ENCODE measurements around the gene NACC2.
"Not testable (repeated sequence)": the region's sequence is repeated elsewhere in the genome, so short reads cannot be mapped to it uniquely, and the experiment has no call there.

Gene NACC2

DNA sequence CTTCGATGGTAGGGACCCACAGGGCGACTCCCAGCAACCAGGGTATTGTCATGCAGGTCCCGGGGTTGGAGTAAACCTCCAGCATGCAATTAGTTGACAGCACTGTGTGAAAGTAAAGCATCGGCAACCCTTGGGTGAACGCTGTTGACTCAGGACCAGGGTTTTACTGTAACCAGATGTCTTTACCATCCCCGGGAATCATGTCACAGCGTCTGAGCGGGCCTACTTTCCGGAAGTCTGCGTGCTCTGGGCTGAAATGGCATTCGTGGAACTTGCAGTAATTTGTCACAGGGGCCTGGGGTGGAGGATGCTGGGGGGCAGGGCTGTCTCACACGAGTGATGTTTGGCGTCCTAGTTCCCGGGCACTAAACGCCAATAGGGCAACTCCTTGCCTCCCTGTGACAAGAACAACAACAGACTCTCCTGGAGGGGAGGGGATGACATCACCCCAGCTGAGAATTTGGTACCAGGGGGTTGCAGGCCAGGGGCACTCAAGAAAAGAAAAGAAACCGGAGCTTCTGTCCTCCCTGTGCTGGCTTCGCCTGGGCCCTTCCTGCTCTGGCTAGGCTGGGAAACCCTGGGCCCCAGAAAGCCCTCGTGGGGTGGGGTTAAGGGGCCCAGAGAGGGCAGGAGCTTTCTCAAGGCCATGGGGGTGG is 123.8 kb downstream of the NACC2 start:
- no peak for DNase-seq

DNA sequence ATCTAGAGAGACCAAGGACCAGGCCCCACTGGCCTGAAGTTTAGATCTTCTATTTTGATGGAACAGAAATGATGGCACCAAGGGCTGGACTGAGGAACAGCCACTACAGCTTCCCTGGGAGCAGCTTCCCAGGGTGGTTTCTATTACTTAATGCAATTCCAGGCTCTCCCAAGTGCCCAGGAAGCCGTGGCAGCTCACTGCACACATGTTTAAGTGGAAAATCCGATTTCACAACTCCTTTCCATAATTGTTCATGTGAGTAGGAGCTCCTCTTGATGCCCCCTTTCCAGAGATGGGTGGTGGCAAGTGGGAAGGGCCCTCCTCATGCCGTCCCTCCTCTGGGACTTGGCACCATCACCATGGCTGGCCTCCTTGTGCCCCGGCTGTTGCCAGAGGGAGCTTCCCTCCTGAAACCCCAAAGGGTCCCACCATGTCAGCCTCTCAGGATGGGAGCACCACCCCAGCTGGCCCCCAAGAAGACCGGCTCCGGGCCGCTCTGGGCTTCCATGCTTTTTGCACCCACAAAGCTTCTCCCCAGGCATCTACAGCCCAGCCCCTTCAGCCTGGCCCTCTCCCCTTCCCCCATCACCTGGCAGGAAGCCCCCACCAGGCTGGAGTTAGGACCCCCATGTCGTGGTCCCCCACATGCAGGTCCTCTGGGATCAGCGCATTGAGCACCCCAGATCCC is 124.8 kb downstream of the NACC2 start:
- DNase-seq: no peak

DNA sequence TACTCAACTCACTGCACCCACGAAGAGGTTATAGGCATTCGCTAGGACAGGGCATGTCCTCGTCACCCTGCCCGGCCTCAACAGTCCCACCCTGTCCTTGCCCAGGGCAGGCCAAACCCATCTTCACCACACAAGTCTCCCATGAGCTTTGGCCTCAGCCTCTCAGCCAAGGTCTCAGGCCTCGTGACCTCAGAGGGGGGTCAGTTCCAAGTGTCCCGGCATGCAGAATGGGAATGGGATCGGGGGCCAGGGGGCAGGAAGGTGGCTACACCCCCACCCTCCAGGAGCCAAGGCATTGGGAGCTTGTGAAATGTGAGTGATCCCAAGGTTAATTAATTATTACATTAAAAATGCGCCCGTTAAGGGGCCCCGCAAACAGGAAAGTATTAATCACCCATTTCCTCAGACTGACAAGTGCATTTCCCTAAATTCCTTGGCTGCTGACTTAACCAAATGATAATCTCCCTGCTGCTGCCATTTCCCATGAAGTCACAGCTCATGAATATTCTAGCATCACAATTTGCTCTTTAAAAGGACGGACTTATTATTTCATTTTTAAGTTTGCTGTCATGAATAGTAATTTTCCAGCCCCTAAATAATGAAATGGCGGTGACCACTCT is 125.9 kb downstream of the NACC2 start:
- DNase-seq: no peak

DNA sequence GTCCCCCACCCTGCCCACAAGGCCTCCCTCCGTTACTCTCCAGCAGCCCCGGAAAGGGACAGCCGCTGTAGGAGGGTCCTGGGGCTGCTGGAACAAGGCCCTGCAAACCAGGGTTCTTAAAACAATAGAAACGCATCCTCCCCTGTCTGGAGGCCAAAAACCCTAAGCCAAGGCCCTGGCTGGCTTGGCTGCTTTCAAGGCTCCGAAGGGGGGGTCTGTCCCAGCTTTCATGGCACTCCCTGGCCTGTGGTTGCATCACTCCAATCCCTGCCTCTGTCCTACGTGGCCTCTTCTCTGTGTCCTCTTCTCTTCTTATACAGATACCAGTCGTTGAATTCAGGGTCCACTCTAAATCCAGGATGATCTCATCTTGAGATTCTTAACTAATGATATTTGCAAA is 126.5 kb downstream of the NACC2 start:
- no peak for DNase-seq

DNA sequence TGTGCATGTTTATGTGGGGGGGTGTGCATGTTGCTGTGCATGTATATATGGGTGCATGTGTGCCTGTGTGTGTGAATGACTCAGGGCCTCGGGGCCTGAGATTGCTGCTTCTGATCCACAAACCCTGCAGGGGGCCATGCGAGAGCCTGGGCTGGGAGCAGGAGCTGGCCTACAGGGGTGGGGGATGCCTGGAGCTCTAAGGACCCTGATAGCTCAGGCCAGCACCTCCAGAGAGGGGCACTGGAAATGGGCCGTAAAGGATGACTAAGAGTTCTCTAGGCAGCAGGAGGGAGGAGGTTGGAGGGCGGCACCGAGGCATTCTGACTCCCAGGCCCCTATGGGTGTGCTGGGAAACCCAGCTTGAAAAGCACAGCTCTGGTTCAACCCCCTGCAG is 127.0 kb downstream of the NACC2 start:
- DNase-seq: no peak

DNA sequence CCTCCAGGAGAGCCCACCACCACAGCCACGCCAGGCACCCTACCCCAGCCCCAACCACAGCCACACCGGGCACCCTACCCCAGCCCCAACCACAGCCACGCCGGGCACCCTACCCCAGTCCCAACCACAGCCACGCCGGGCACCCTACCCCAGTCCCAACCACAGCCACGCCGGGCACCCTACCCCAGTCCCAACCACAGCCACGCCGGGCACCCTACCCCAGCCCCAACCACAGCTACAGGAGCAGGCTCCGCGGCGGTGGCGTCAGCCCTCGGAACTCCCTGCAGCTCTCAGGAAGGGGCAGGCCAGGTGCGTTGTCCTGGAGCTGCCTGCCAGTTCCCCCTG is 128.2 kb downstream of the NACC2 start:
- DNase-seq: not testable (repeated sequence)

DNA sequence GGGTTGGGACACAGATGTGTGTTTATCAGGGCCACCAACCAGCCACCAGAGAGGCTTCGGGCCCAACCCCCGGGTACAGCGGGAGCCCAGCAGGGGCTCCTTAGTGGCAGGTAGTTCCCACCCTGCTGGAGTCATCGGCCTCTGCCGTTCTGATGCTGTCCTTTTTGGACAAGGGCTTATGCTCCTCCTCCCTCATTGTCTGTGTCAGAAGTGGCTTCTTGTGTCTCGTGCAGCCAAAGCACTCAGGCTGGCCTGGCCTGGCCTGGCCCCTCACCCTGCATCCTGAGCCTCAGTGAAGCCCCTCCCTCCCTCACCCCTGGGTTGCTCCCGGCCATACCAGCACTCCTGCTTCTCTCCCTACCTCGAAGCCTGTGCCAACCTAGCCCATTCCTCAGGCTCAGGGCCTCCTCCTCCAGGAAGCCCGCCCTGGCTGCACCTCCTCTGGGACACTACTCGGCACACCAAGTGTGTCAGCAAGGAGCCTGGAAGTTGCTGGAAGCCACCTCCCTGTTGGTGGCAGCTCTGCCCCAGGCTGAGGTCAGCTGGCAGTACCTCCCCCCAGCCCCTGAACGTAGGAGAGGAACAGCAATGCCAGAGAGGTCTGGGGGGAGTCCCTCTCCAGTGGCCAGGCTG is 129.8 kb downstream of the NACC2 start:
- no peak for DNase-seq

DNA sequence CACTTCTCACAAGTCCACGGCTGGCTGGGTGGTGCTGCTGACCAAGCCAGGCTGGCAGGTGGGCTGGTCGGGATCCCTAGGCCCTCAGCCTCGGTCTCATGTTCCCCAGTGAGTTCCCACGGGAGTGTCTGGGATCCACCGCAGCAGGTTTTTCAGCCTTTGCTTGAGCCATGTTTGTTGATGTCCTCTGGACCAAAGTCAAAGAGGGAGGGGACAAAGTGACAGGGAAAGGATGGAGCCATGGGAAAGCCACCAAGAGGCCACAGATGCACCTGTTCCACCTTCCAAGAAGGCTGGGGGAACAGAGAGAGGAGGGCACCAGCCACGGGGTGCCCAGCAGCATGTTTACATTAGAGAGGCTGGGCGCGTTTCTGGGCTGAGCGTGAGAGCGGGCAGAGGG is 131.2 kb downstream of the NACC2 start:
- DNase-seq: no peak

DNA sequence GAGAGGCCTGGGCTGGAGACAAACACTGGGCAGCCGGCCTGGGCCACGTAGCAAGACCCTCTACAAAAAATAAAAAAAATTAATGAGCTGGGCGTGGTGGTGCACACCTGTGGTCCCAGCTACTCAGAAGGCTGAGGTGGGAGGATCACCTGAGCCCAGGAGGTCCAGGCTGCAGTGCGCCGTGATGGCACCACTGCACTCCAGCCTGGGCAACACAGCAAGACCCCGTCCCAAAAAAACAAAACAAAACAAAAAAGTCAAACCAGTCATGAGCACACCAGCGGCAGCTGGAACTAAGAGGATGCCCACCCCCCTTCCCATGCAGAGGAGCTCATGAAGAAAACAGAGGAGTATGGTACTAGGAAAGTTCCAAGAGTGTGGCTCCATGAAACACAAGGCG is 131.8 kb downstream of the NACC2 start:
- no peak for DNase-seq

DNA sequence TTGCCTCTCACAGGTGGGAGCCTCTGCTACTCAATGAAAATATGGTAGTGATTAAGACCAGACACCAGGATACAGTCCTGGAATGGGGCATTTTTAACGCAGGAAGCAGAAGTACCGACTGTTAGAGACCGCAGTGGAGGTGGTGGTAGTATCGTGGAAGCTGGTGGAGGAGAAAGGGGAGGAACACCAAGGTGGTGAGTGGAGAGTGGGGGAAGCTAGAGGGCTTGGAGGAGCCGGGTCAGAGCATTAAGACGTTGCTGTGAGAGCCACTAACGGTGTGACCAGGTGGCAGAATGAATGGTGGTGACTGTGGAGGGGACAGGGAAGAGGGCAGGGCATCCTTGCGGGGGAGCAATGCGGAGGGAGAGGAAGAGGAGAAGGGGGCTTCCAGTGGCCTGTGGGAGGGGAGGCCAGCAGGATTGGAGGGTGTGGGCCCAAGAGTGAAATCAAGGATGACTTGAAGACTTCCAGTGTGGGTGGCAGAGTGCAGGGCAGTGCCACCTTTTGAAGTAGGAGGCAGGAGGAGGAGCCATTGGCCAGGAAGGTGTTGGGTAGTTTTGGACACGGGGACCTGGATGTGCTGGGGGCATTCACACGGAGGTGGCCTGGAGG is 132.3 kb downstream of the NACC2 start:
- no peak for DNase-seq

DNA sequence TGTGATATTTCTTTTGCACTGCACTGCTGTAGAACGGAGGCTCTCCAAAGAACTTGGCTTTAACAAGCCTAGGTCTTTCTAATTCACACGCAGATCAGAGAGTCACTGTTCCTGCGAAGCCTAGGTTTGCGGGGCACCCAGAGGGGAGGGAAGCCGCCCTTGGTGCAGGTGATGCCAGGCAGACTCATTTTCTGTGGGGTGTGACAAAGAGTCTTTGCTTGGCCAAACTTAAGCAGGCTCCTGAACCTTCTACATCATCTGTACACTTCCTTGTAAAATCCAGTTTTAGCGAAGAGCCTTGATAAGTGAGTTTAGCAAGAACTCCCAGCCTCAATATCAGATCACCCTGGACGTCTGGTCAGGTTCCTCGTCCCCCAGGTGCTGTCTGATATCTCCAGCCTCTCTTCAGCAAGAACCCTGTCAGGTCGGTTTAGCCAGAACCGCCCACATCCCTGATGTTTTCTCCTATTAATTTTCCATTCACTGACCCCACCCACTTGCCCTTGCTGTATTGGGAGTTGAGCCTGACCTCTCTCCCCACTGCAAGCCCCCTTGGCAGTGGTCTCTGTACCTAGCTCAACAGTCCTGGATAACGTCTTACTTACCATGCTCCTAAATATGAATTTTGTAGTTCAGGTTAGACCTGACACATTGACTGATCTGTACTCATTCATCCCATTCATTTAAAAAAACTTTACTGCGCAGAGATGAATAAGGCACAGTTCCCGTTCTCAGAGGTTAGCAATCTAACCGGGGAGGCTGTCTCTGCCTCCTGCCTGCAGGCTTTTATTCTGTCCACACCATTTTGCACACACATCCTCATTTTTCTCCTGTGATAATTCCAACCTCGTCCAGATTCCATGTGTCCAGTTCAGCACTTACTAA is 133.0 kb downstream of the NACC2 start:
- DNase-seq: no peak

DNA sequence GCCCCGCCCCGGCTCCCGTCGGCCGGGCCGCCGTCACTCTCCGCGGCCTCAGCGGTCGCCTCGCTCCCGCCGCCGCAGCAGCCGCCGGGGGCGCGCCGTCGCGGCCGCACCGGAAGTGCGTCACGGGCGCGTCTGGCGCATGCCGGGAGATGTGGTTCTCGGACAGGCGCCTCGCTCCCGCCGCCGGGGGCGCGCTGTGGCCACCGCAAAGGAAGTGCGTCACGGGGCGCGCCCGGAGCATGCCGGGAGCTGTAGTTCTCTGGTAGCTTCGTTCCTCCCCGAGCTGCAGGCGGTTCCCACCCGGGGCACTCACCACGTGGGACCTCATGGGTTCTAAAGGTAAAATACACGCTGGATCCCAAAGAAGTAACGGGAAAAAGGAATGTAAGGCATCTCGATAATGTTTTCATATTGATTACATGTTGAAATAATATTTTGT is 133.8 kb downstream of the NACC2 start, which contains the start of gene UBAC1:
TSS of gene UBAC1 (minus strand) at position 97 of the 439 bp plus-strand sequence. CDS start 211 bp downstream, outside the sequence.
- DNase-seq: peak; percentile 95

DNA sequence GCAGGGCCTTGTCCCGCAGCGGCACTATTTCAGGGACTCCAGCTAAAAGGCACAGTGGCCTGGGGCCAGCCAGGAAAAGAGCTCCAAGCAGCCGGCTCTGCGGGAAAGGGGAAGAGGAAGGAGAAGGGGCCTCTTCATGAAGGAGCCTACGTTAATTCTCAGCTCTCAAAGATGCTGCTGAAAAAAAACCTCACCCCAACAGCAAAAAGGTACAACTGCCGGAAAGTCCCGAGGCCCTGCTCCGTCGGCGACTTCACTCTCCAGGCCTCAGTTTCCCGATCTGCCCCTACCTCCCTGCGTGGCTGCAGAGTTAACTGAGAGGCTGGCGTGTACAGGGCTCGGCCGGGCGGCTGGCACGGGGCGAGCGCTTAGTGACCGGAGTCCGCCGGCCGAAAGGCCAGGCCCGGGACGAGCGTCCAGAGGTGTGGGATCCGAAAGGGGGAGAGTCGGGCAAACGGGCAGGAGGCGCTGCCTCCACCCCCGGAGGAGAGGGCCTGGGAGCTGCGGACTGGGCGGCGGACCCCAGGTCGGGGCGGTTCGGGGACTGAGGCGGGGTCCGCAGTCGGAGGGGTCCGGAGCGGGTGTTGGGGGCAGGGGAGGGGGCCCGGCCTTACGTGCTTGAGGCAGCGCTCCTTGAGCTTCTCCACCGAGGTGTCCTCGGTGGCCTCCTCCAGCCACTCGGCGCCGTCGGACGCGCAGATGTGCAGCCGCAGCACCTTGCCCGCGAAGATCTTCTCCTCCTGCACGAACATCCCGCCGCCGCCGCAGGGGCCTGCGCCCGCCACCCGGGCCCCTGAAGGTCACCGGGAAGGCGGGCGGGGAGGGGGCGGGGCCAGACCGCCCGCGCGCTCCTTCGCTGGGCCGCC is 134.4 kb downstream of the NACC2 start:
- DNase-seq: no peak

DNA sequence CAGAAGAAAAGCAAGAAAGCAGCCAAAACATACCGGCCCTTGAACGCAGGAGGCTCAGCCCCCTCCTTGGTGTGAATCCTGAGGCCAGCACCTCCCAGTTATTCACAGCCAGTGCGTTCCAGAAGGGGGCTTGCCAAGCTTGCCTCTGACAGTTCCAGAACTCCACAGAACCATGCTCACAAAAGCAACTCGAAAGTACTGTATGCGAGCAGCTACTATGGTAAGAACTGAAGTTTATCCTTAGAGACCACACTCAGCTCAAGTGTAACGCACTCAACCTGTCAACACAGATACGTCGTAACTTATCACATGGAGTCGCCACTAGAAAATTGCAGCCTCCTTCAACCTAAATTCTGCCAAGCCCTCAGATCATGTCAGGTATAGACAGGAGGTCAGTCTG is 135.3 kb downstream of the NACC2 start:
- no peak for DNase-seq

DNA sequence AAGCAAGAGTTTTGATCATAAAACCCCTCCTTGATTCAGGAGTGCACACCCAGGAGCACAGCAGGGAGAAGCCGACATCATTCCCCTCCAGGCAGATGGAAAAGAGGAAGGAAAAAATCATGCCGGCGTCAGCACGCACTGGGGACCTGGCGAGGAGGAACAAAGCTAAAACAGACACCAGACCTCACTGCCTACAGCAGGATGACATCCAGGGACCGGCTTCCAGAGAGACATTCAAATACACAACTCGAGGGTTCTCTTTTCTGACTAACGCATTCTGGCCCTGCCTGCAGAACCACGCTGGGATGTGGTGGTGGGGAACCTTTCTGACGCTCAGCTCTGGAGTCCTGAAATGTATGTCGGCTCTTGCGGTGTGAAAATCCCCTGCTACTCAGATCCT is 136.6 kb downstream of the NACC2 start:
- DNase-seq: no peak

DNA sequence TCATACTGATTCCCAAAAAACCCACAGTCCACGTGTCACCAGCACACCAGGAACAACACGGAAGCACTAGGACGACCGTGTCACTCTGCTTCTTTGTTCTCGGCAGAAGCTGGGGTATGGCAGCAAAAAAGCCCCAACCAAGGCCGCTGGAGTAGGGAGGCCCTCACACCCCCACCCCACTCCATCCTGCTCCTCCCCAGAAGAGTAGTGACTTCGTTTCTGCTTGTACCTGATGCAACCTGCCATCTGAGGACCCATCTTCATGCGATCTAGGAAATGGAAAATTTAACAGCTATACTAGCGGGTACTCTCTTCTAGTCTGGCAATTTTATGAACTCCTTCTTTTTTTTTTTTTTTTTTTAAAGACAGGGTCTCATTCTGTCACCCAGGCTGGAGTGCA is 137.7 kb downstream of the NACC2 start:
- DNase-seq: no peak

DNA sequence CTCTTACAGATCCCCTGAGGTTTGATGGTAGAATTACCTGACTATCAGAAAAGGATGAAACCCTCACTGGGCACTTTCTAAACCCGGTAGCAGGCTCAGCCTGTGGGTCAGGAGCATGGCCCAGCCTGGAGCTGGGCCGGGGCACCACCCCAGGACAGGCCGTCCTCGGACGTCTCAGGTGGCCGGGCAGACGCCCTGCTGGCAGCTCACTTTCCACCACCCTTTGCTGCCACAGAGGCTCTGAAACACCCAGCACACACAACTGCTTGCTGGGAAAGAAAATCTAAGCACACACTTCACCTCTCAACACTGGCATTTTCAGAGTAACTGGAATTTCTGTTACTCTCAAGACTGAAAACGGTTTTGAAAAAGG is 138.3 kb downstream of the NACC2 start:
- DNase-seq: no peak
